Effector memory CD4-positive, alpha-beta T cell (primary cell): ENCODE measurements around the gene RNMT.
"Not testable (repeated sequence)": the region's sequence is repeated elsewhere in the genome, so short reads cannot be mapped to it uniquely, and the experiment has no call there.

Experiments used
- DNase-seq, 3 donors: peaks; one replicate each; pipeline ENCODE4 v3.0.0-alpha.2; 2020
- H3K27ac ChIP-seq: 2 replicates; pipeline ENCODE4 v1.7.0; 2013; ENCODE audit warnings: mild to moderate bottlenecking, low read length, moderate library complexity; ENCODE audit not compliant: insufficient read depth, poor library complexity, severe bottlenecking
- H3K27me3 ChIP-seq: replicated peaks from 2 replicates; pipeline ENCODE4 v1.7.0; 2013; ENCODE audit warnings: mild to moderate bottlenecking, low read length; ENCODE audit not compliant: insufficient read depth, control insufficient read depth, poor library complexity, severe bottlenecking
- H3K36me3 ChIP-seq: 2 replicates; pipeline ENCODE4 v1.7.0; 2013; ENCODE audit warnings: mild to moderate bottlenecking, low read length, moderate library complexity; ENCODE audit not compliant: control insufficient read depth, insufficient read depth
- H3K4me1 ChIP-seq: 2 replicates; pipeline ENCODE4 v1.7.0; 2013; ENCODE audit warnings: low read length, mild to moderate bottlenecking; ENCODE audit not compliant: control insufficient read depth, insufficient read depth, poor library complexity, severe bottlenecking
- H3K4me3 ChIP-seq: 2 replicates; pipeline ENCODE4 v1.7.0; 2013; ENCODE audit warnings: low read length, low read depth, mild to moderate bottlenecking; ENCODE audit not compliant: insufficient read depth, poor library complexity, severe bottlenecking
- H3K9me3 ChIP-seq: 2 replicates; pipeline ENCODE4 v1.7.0; 2013; ENCODE audit warnings: mild to moderate bottlenecking, low read length, moderate library complexity; ENCODE audit not compliant: control insufficient read depth

The RNMT gene

GRCh38 chr18:13730481-13730880 is 4.0 kb downstream of the RNMT start:
- Histone ChIP-seq H3K9me3 (no peaks in the 10 kb centered on the region), H3K4me3 (no peak overlapping the region), H3K27ac (no peak overlapping the region), H3K27me3 (no peaks in the 10 kb centered on the region), H3K36me3 (peaks cover 19% of the 10 kb centered on the region), H3K4me1 (peaks cover 2% of the 10 kb centered on the region)
- DNase-seq: no peak

DNA sequence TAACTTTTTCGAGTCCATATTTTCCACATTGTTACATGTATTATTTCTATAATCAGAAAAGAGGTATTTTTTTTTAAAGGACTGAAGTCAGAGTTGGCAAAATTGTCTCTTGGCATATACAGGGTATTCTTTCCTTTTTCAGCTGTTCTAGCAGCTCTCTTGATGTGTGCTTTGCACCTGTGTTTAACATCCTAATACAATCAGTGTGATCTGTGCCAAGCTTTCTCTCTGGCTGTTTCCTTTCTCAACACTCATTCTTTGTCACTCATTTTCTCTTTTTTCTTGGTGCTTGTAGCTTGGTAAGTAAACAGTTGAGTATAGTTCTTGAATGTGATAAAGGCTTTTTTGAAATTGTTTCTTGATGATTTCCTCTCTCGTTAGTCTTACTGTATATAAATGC is 9.2 kb downstream of the RNMT start:
- H3K27me3 ChIP-seq: no peaks in the 10 kb centered on the region
- no peak overlapping the region for H3K4me3 ChIP-seq
- H3K36me3 ChIP-seq: peaks cover 64% of the 10 kb centered on the region
- H3K4me1 ChIP-seq: no peaks in the 10 kb centered on the region
- DNase-seq: no peak
- no peaks in the 10 kb centered on the region for H3K9me3 ChIP-seq
- H3K27ac ChIP-seq: no peak overlapping the region

DNA sequence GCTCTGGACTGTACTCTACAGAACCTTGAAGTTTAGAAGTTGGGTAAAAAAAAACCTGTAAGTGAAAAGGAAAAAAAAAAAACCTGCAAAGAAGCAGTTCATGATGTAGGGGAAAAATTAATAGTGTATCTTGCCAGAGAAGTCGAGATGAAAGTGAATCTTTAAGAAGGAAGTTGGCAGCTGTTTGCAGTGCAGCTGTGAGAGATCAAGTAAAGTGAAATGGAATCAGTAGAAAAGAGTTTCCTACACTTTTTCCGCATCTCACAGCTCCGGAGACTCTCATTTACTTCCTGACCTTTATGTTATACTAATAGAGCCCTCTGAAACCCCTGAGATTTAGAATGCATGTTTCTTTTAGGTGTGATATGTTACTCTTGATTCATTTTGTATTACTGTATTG is 19.2 kb downstream of the RNMT start:
- Histone ChIP-seq H3K9me3 (no peaks in the 10 kb centered on the region), H3K27me3 (no peaks in the 10 kb centered on the region), H3K4me3 (no peak overlapping the region), H3K4me1 (no peaks in the 10 kb centered on the region), H3K27ac (no peak overlapping the region), H3K36me3 (peaks cover 81% of the 10 kb centered on the region)
- DNase-seq: no peak

GRCh38 chr18:13746633-13747032 is 20.2 kb downstream of the RNMT start:
- DNase-seq: no peak
- no peaks in the 10 kb centered on the region for H3K27me3 ChIP-seq
- H3K36me3 ChIP-seq: peaks cover 72% of the 10 kb centered on the region

GRCh38 chr18:13751599-13751998 is 25.1 kb downstream of the RNMT start:
- H3K9me3 ChIP-seq, DNase-seq, H3K27ac ChIP-seq, H3K27me3 ChIP-seq, H3K4me1 ChIP-seq, H3K4me3 ChIP-seq: not testable (repeated sequence)
- H3K36me3 ChIP-seq: peaks cover 68% of the 10 kb centered on the region

More at GRCh38 chr18:13746633-13747032, 20.2 kb downstream of the RNMT start:
- Histone ChIP-seq H3K4me1 (no peaks in the 10 kb centered on the region), H3K27ac (no peak overlapping the region), H3K9me3 (no peaks in the 10 kb centered on the region), H3K4me3 (no peak overlapping the region)

DNA sequence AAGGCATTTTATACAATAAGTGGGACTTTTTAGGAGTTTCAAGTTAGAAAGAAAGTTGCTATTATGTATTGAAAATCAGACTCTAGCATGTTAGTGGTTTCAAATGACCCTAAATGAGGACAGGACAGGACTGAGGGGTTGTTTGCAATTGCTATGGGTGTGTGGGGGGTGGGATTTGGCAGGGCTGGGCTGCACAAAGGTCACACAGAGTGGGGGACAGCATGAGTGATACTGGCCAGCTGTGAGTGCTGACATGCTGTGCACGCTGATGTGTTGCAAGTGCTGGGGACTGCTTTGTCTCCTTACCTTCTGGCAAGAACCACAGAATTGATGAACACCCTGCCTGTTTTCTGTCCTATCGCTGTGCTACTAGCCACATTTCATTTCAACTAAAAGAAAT is 29.8 kb downstream of the RNMT start:
- H3K4me1 ChIP-seq: no peaks in the 10 kb centered on the region
- no peak overlapping the region for H3K27ac ChIP-seq
- H3K9me3 ChIP-seq: no peaks in the 10 kb centered on the region
- no peak for DNase-seq
- no peak overlapping the region for H3K4me3 ChIP-seq
- H3K27me3 ChIP-seq: no peaks in the 10 kb centered on the region
- H3K36me3 ChIP-seq: peaks cover 54% of the 10 kb centered on the region

GRCh38 chr18:13756671-13757070 is 30.2 kb downstream of the RNMT start:
- no peak for DNase-seq
- Histone ChIP-seq H3K27ac (no peak overlapping the region), H3K4me1 (no peaks in the 10 kb centered on the region), H3K9me3 (no peaks in the 10 kb centered on the region), H3K36me3 (peaks cover 56% of the 10 kb centered on the region), H3K4me3 (no peak overlapping the region), H3K27me3 (no peaks in the 10 kb centered on the region)

- no peak for DNase-seq
- Histone ChIP-seq H3K9me3 (peaks cover 3% of the 10 kb centered on the region), H3K4me3 (no peak overlapping the region), H3K27me3 (no peaks in the 10 kb centered on the region), H3K4me1 (no peaks in the 10 kb centered on the region), H3K27ac (no peak overlapping the region), H3K36me3 (peaks cover 54% of the 10 kb centered on the region)
Measured at GRCh38 chr18:13758622-13759021, 32.1 kb downstream of the RNMT start.

DNA sequence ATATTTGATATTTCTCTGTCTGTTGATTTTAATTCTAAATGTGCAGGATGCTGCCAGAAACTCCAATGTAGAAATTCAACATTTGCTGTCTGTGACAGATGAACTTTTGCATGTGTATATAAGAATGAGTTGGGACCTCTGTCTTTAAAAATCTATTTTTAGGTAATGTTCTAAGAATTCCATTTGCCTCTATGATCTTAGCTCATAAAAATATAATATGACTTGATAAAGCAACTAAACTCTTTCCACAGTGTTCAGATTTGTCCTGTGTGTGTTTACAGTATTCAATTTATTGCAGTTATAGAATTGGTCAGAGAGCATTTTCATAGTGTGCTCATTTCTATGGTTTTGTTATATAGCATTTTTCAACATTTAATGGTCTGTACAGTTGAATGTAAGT is 33.6 kb downstream of the RNMT start:
- H3K9me3 ChIP-seq: peaks cover 3% of the 10 kb centered on the region
- H3K27ac ChIP-seq: no peak overlapping the region
- H3K4me3 ChIP-seq: no peak overlapping the region
- no peak for DNase-seq
- peaks cover 41% of the 10 kb centered on the region for H3K36me3 ChIP-seq
- H3K27me3 ChIP-seq: no peaks in the 10 kb centered on the region
- H3K4me1 ChIP-seq: no peaks in the 10 kb centered on the region

- Histone ChIP-seq H3K9me3 (peaks cover 16% of the 10 kb centered on the region), H3K36me3 (peaks cover 21% of the 10 kb centered on the region), H3K27me3 (no peaks in the 10 kb centered on the region), H3K27ac (no peak overlapping the region), H3K4me3 (no peak overlapping the region), H3K4me1 (no peaks in the 10 kb centered on the region)
- no peak for DNase-seq
Measured at GRCh38 chr18:13762690-13763439, 36.4 kb downstream of the RNMT start.
